HCT116 (cell line): ENCODE measurements around the gene FGF19.

ENCODE experiments used
- EGR1 ChIP-seq: IDR thresholded peaks from 2 replicates; pipeline ENCODE4 v1.6.1; 2012; ENCODE audit warnings: low read depth
- EZH2 ChIP-seq: fragments of 200-600 bp; sonication (generic); IDR thresholded peaks from 2 replicates; pipeline ENCODE4 v1.6.1; 2017; ENCODE audit warnings: antibody characterized with exemption, mixed run types
- MAX ChIP-seq: IDR thresholded peaks from 2 replicates; pipeline ENCODE4 v1.6.1; 2012
- POLR2A ChIP-seq: IDR thresholded peaks from 2 replicates; pipeline ENCODE4 v1.7.0; 2011; ENCODE audit warnings: borderline replicate concordance; ENCODE audit not compliant: insufficient read depth, insufficient read length; ENCODE audit errors: extremely low read depth
- POLR2AphosphoS5 ChIP-seq: IDR thresholded peaks from 2 replicates; pipeline ENCODE4 v1.6.1; 2011; ENCODE audit warnings: mild to moderate bottlenecking, low read depth, low read length, moderate library complexity
- RAD21 ChIP-seq: IDR thresholded peaks from 2 replicates; pipeline ENCODE4 v1.6.1; 2012; ENCODE audit warnings: low read depth, mild to moderate bottlenecking
- REST ChIP-seq: IDR thresholded peaks from 2 replicates; pipeline ENCODE4 v1.6.1; 2012; ENCODE audit warnings: low read depth
- SIN3A ChIP-seq: IDR thresholded peaks from 2 replicates; pipeline ENCODE4 v1.6.1; 2012; ENCODE audit warnings: low read depth
- SP1 ChIP-seq: IDR thresholded peaks from 2 replicates; pipeline ENCODE4 v1.6.1; 2012; ENCODE audit warnings: low read depth
- SRF ChIP-seq: IDR thresholded peaks from 2 replicates; pipeline ENCODE4 v1.6.1; 2012; ENCODE audit warnings: low read depth
- ZNF274 ChIP-seq: fragments of 200-500 bp; sonication (Bioruptor generic); IDR thresholded peaks from 2 replicates; pipeline ENCODE4 v1.6.1; 2014; ENCODE audit warnings: mild to moderate bottlenecking, low read depth, low read length, inconsistent platforms
- TF ChIP-seq, protein P1 (sequence below), 3 experiments: fragments of 200-600 bp in 1 of 3; sonication (generic) in 1 of 3; IDR thresholded peaks in 2 of 3; conservative IDR thresholded peaks in 1 of 3; 2 replicates each; pipeline ENCODE4 v1.5.1; 2012 to 2017; ENCODE audit warnings: low read depth in 2 of 3, low read length in 2 of 3, antibody characterized with exemption in 1 of 3, borderline replicate concordance in 1 of 3, control low read depth in 1 of 3, mild to moderate bottlenecking in 1 of 3, mixed read lengths in 1 of 3, mixed run types in 1 of 3, moderate library complexity in 1 of 3; ENCODE audit not compliant: insufficient read depth in 1 of 3

- TF ChIP-seq REST (no peak), RAD21 (no peak), SP1 (no peak), EGR1 (no peak), SRF (no peak), POLR2AphosphoS5 (no peak), POLR2A (no peak), EZH2 (no peak), ZNF274 (no peak), MAX (no peak), SIN3A (no peak)
- TF ChIP-seq, protein P1, sequence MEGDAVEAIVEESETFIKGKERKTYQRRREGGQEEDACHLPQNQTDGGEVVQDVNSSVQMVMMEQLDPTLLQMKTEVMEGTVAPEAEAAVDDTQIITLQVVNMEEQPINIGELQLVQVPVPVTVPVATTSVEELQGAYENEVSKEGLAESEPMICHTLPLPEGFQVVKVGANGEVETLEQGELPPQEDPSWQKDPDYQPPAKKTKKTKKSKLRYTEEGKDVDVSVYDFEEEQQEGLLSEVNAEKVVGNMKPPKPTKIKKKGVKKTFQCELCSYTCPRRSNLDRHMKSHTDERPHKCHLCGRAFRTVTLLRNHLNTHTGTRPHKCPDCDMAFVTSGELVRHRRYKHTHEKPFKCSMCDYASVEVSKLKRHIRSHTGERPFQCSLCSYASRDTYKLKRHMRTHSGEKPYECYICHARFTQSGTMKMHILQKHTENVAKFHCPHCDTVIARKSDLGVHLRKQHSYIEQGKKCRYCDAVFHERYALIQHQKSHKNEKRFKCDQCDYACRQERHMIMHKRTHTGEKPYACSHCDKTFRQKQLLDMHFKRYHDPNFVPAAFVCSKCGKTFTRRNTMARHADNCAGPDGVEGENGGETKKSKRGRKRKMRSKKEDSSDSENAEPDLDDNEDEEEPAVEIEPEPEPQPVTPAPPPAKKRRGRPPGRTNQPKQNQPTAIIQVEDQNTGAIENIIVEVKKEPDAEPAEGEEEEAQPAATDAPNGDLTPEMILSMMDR (IDR thresholded peaks at IDR 0.05 in 2 of 3, conservative IDR thresholded peaks at IDR 0.05 in 1 of 3; ENCODE audit: borderline replicate concordance in 1 of 3, insufficient read depth in 1 of 3, low read depth in 2 of 3, low read length in 2 of 3), result no peak
These were observed 23.4 kb upstream of the FGF19 start for GRCh38 chr11:69727266-69727665.
